Epithelial cell of proximal tubule (primary cell): ENCODE measurements around the gene CYP4F22. TPM values are rescaled to one million over a fixed set of nuclear protein-coding genes. Genes with fewer than 3 reads are reported as not detected.

Source experiments
- DNase-seq: peaks from one replicate; pipeline ENCODE4 v3.0.0-alpha.2; 2011; ENCODE audit warnings: low read depth
- H3K4me3 ChIP-seq: 2 replicates; pipeline ENCODE4 v1.5.1; 2011; ENCODE audit warnings: low read depth, mild to moderate bottlenecking, low read length
- CTCF ChIP-seq: conservative IDR thresholded peaks from 2 replicates; pipeline ENCODE4 v1.5.1; 2012; ENCODE audit warnings: low read depth, mild to moderate bottlenecking, low read length
- total RNA-seq: library from RNA; depleted of rRNA; stranded (reverse); fragments of >200 nt; gene quantifications from 2 replicates; pipeline ENCODE4 v1.2.3, GENCODE V29; 2015

CYP4F22 gene
- total RNA-seq: not detected in 2 replicates

- no peak within 1 kb of the TSS for H3K4me3 ChIP-seq
- no peak for DNase-seq
- TF ChIP-seq CTCF: no peak
Observed at GRCh38 chr19:15508035-15508710, at the start of gene CYP4F22. Gene CYP4F22 (plus strand): TSS chr19:15508525. CDS start chr19:15525337, 16,812 bp downstream.

GRCh38 chr19:15461694-15462093 lies 46.6 kb upstream of the CYP4F22 start:
- no peak overlapping the region for H3K4me3 ChIP-seq

GRCh38 chr19:15463861-15464371 lies 44.4 kb upstream of the CYP4F22 start:
- H3K4me3 ChIP-seq: no peak overlapping the region
- DNase-seq: no peak
- TF ChIP-seq CTCF: no peak

More at GRCh38 chr19:15461694-15462093, 46.6 kb upstream of the CYP4F22 start:
- no peak for DNase-seq
- no peak for TF ChIP-seq CTCF

- no peak for TF ChIP-seq CTCF
- DNase-seq: no peak
- no peak within 1 kb of the TSS for H3K4me3 ChIP-seq
Observed at GRCh38 chr19:15464394-15465385, 43.6 kb upstream of the CYP4F22 start, which contains the start of gene RASAL3. Gene RASAL3 (minus strand): TSS chr19:15464544. CDS start chr19:15464358, 186 bp downstream.

- no peak overlapping the region for H3K4me3 ChIP-seq
- no peak for DNase-seq
- TF ChIP-seq CTCF: no peak
Observed at GRCh38 chr19:15466851-15467733, 41.2 kb upstream of the CYP4F22 start.

GRCh38 chr19:15467734-15468214 lies 40.6 kb upstream of the CYP4F22 start:
- DNase-seq: no peak
- H3K4me3 ChIP-seq: no peak overlapping the region
- TF ChIP-seq CTCF: no peak
